SK-MEL-5 (cell line): ENCODE results near the gene PFDN2. TPM values are rescaled to one million over a fixed set of nuclear protein-coding genes. Genes with fewer than 3 reads are reported as not detected.
"Not testable (repeated sequence)": the region's sequence is repeated elsewhere in the genome, so short reads cannot be mapped to it uniquely, and the experiment has no call there.

ENCODE experiments used
- DNase-seq: peaks from one replicate; pipeline ENCODE4 v3.0.0-alpha.2; 2016; ENCODE audit warnings: low read depth, low spot score
- in situ Hi-C: cut with HindIII; loops from 2 replicates; pipeline ENCODE4 v1.10.0; 2016; ENCODE audit warnings: low sequenced_read_pairs, high pct_unique_total_duplicates, low pct_unique_long_range_greater_than_20kb
- total RNA-seq: library from RNA; depleted of rRNA; stranded (reverse); fragments of >200 nt; shearing (Covaris generic); gene quantifications from 2 replicates; pipeline ENCODE4 v1.2.3, GENCODE V29; 2014

PFDN2 gene
- total RNA-seq, 1 experiment from 2014 or later = 84.1 TPM

- in situ Hi-C loops = no loop called here
- no peak for DNase-seq
Observed at GRCh38 chr1:161073474-161074121, 44.2 kb downstream of the PFDN2 start.

- in situ Hi-C loops = no loop called here
- no peak for DNase-seq
Observed at GRCh38 chr1:161072751-161073449, 44.9 kb downstream of the PFDN2 start.

- peak; percentile 71 for DNase-seq
- in situ Hi-C loops = no loop called here
Observed at GRCh38 chr1:161071886-161072371, 45.9 kb downstream of the PFDN2 start.

GRCh38 chr1:161070761-161071160 lies 47.1 kb downstream of the PFDN2 start:
- DNase-seq = no peak
- in situ Hi-C loops = no loop called here

DNA sequence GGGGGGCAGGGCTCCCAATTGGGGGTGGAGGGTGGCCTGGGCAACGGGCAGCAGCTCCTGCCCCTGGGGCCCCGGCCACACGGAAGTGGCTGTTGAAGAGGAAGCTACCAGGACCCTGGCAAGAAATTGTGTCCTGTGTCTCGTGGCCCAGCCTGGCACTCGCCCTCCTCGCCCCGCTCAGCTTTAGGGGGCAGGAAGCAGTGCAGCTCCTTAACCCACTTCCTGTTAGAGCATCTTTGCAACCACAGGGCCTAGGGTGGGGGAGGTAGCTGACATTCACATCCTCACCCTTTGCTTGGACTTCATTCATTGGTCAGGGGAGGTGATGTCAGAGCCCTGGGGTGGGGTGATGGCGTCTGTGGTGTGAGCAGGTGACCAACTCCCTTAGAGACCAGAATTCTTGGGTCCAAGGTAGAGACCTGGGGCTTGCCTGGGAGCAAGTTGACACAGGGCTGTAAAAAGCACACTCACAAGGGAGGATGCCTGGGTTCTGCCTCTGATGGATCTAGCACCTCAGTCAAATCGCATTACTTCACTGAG lies 48.0 kb downstream of the PFDN2 start, which contains the start of gene ARHGAP30:
Gene ARHGAP30 (minus strand): TSS at position 161 of the 540 bp plus-strand sequence. CDS start 267 bp downstream, outside the sequence.
- no peak for DNase-seq
- in situ Hi-C loops = no loop called here

GRCh38 chr1:161069241-161069640 lies 48.6 kb downstream of the PFDN2 start:
- in situ Hi-C loops = no loop called here
- DNase-seq = no peak

GRCh38 chr1:161068306-161069234 lies 49.3 kb downstream of the PFDN2 start:
- in situ Hi-C loops = no loop called here
- no peak for DNase-seq

- no peak for DNase-seq
- in situ Hi-C loops = no loop called here
Observed at GRCh38 chr1:161066694-161067093, 51.1 kb downstream of the PFDN2 start.

GRCh38 chr1:161065681-161066080 lies 52.2 kb downstream of the PFDN2 start:
- DNase-seq, in situ Hi-C loops: not testable (repeated sequence)

DNA sequence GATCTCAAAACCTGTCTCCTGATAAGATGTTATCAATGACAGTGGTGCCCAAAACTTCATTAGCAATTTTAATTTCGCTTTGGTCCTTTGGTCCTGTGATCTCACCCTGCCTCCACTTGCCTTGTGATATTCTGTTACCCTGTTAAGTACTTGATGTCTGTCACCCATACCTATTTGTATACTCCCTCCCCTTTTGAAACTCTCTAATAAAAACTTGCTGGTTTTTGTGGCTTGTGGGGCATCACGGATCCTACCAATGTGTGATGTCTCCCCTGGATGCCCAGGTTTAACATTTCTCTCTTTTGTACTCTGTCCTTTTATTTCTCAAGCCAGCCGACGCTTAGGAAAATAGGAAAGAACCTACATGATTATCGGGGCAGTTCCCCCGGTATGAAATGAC lies 53.9 kb downstream of the PFDN2 start:
- DNase-seq, in situ Hi-C loops: not testable (repeated sequence)

- DNase-seq = no peak
- in situ Hi-C loops = no loop called here
Observed at GRCh38 chr1:161061419-161061818, 56.4 kb downstream of the PFDN2 start.

GRCh38 chr1:161059293-161059692 lies 58.5 kb downstream of the PFDN2 start:
- no peak for DNase-seq
- in situ Hi-C loops = no loop called here

- no peak for DNase-seq
- in situ Hi-C loops = no loop called here
Observed at GRCh38 chr1:161054805-161055204, 63.0 kb downstream of the PFDN2 start.

- no peak for DNase-seq
- in situ Hi-C loops = no loop called here
Observed at GRCh38 chr1:161054232-161054631, 63.6 kb downstream of the PFDN2 start.

DNA sequence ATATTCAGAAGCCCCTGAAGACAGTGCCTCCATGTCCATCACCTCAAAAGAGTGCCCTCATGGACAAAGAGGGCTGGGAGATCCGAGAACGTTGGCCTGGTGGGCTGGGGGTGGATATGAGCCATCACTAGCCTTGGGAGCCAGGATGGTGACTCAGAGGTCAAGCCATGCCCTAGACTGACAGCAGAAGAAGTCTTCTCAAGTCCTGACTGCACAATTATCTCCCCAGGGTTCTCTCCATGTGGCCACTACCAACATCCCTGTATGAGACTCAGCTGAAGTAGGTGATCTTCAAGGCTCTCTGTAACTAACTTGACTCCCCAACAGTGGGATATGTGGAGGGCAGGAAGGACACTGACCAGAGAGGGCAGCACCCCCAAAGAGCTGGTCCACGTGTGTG lies 64.9 kb downstream of the PFDN2 start:
- no peak for DNase-seq
- in situ Hi-C loops = no loop called here

DNA sequence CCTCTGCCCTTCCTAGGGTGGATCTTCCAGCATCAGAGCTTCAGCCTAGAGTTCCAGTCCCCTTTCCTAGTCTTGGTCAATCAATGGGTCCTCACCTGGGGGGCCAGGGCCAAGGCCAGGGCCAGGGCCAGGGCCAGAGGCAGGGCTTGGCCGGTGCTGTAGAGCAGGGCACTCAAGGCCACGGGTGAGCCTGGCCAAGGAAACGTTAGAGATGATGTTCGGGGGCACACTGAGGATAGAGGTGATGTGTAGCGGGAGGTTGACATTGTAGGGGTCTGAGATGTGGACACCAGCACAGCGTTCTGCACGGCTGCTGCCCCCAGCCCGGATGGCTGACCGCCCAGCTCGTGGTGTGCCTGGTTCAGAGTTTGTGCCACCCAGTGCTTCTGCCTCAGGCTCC lies 66.6 kb downstream of the PFDN2 start:
- no peak for DNase-seq
- in situ Hi-C loops = no loop called here
